ENCODE data around the gene POPDC2. TPM values are rescaled to one million over a fixed set of nuclear protein-coding genes. Genes with fewer than 3 reads are reported as not detected.
"Not testable (repeated sequence)": the region's sequence is repeated elsewhere in the genome, so short reads cannot be mapped to it uniquely, and the experiment has no call there.

POPDC2 gene
- total RNA-seq, 1 experiment from 2014 or later: not detected

- in situ Hi-C loops (cut with HindIII; ENCODE audit: low sequenced_read_pairs): no loop called here
Observed at GRCh38 chr3:119595639-119596334, 64.6 kb downstream of the POPDC2 start.

GRCh38 chr3:119594929-119595328 lies 65.5 kb downstream of the POPDC2 start:
- in situ Hi-C loops (cut with HindIII; ENCODE audit: low sequenced_read_pairs); DNase-seq (ENCODE audit: low spot score): not testable (repeated sequence)

More at GRCh38 chr3:119595639-119596334, 64.6 kb downstream of the POPDC2 start:
- peak; percentile 12 for DNase-seq (ENCODE audit: low spot score)

- in situ Hi-C loops (cut with HindIII; ENCODE audit: low sequenced_read_pairs): no loop called here
- no peak for DNase-seq (ENCODE audit: low spot score)
Observed at GRCh38 chr3:119594066-119594465, 66.3 kb downstream of the POPDC2 start.

- in situ Hi-C loops (cut with HindIII; ENCODE audit: low sequenced_read_pairs): no loop called here
Observed at GRCh38 chr3:119592861-119593260, 67.5 kb downstream of the POPDC2 start.

More at GRCh38 chr3:119592861-119593260, 67.5 kb downstream of the POPDC2 start:
- no peak for DNase-seq (ENCODE audit: low spot score)

Other genes with a start within 250 kb of the POPDC2 start
- gene TMEM39A, start 197.0 kb downstream of the POPDC2 start, total RNA-seq (2014; rRNA removed; shearing (Covaris generic)): 26.6 and 31.2 TPM in 2 replicates
- gene POGLUT1, start 191.6 kb downstream of the POPDC2 start, total RNA-seq (2014; rRNA removed; shearing (Covaris generic)): 5.5 and 31.4 TPM in 2 replicates
- 62.2 and 69.2 TPM in 2 replicates for gene TIMMDC1, start 162.0 kb downstream of the POPDC2 start, total RNA-seq (2014; rRNA removed; shearing (Covaris generic))
- not detected in 2 replicates for gene CD80, start 101.0 kb downstream of the POPDC2 start, total RNA-seq (2014; rRNA removed; shearing (Covaris generic))
- gene ADPRH, start 81.1 kb downstream of the POPDC2 start, total RNA-seq (2014; rRNA removed; shearing (Covaris generic)): not detected in 2 replicates
- not detected in 2 replicates for gene PLA1A, start 62.7 kb downstream of the POPDC2 start, total RNA-seq (2014; rRNA removed; shearing (Covaris generic))
- gene COX17, start 16.8 kb upstream of the POPDC2 start, total RNA-seq (2014; rRNA removed; shearing (Covaris generic)): 4.2 and 5.0 TPM in 2 replicates
- not detected in 2 replicates for gene CFAP91, start 42.4 kb upstream of the POPDC2 start, total RNA-seq (2014; rRNA removed; shearing (Covaris generic))
- gene NR1I2, start 121.5 kb upstream of the POPDC2 start, total RNA-seq (2014; rRNA removed; shearing (Covaris generic)): not detected in 2 replicates